CD4-positive, alpha-beta memory T cell (primary cell): ENCODE data around the gene C1orf232. TPM values are rescaled to one million over a fixed set of nuclear protein-coding genes. Genes with fewer than 3 reads are reported as not detected.

Experiments
- CTCF ChIA-PET: fragments of 350-600 bp; sonication (Branson Sonifier 250); formaldehyde crosslinking; loops from one replicate; lab custom pipeline; 2021; ENCODE audit warnings: inconsistent platforms; ENCODE audit not compliant: partially characterized antibody; lab: Charles Lee
- POLR2A ChIA-PET: fragments of 350-600 bp; sonication (Branson Sonifier 250); formaldehyde crosslinking; loops from one replicate; lab custom pipeline; 2021; ENCODE audit not compliant: partially characterized antibody; lab: Charles Lee
- DNase-seq, 5 donors: peaks; one replicate each; pipeline versions ENCODE4 v3.0.0 to v3.0.0-alpha.2; 2020 to 2022; ENCODE audit warnings: mixed read lengths in 1 of 5
- H3K27ac ChIP-seq: one replicate; pipeline ENCODE4 v1.7.0; 2013; ENCODE audit warnings: low read depth, low read length
- H3K27me3 ChIP-seq: 2 replicates; pipeline ENCODE4 v1.7.0; 2013; ENCODE audit warnings: mild to moderate bottlenecking, low read length, moderate library complexity; ENCODE audit not compliant: insufficient read depth
- H3K36me3 ChIP-seq: 2 replicates; pipeline ENCODE4 v1.7.0; 2013; ENCODE audit warnings: mild to moderate bottlenecking, low read length, moderate library complexity; ENCODE audit not compliant: insufficient read depth
- H3K4me1 ChIP-seq: 2 replicates; pipeline ENCODE4 v1.7.0; 2013; ENCODE audit warnings: mild to moderate bottlenecking, low read length, moderate library complexity; ENCODE audit not compliant: insufficient read depth
- H3K4me3 ChIP-seq, 2 donors: one replicate each; pipeline ENCODE4 v1.7.0; 2013; ENCODE audit warnings: low read length in 2 of 2, mild to moderate bottlenecking in 1 of 2
- H3K9me3 ChIP-seq, 2 donors: one replicate each; pipeline ENCODE4 v1.7.0; 2013; ENCODE audit warnings: low read length in 2 of 2, control low read depth in 1 of 2; ENCODE audit not compliant: control insufficient read depth in 1 of 2
- H3K27ac Mint-ChIP-seq, 7 donors: one replicate each; pipeline ENCODE4 v1.8.0; 2020 to 2021; ENCODE audit warnings: mixed read lengths in 7 of 7, mild to moderate bottlenecking in 6 of 7, inconsistent platforms in 3 of 7, moderate library complexity in 3 of 7
- H3K27me3 Mint-ChIP-seq, 2 donors: one replicate each; pipeline ENCODE4 v1.8.0; 2020 to 2021; ENCODE audit warnings: mixed read lengths in 2 of 2
- H3K36me3 Mint-ChIP-seq, 2 donors: one replicate each; pipeline ENCODE4 v1.8.0; 2020 to 2021; ENCODE audit warnings: mixed read lengths in 2 of 2, inconsistent platforms in 1 of 2, mild to moderate bottlenecking in 1 of 2
- H3K4me1 Mint-ChIP-seq, 4 donors: one replicate each; pipeline ENCODE4 v1.8.0; 2020 to 2021; ENCODE audit warnings: mixed read lengths in 4 of 4, mild to moderate bottlenecking in 1 of 4
- H3K4me3 Mint-ChIP-seq, 8 donors: one replicate each; pipeline ENCODE4 v1.8.0; 2020 to 2021; ENCODE audit warnings: mixed read lengths in 8 of 8, mild to moderate bottlenecking in 7 of 8, moderate library complexity in 6 of 8, inconsistent platforms in 3 of 8
- H3K9me3 Mint-ChIP-seq, 8 donors: one replicate each; pipeline ENCODE4 v1.8.0; 2020 to 2021; ENCODE audit warnings: mixed read lengths in 8 of 8, mild to moderate bottlenecking in 5 of 8, inconsistent platforms in 3 of 8, moderate library complexity in 1 of 8
- intact Hi-C: fragments of 100-400 bp; cut with micrococcal nuclease; formaldehyde crosslinking; loops from one replicate; pipeline ENCODE4 v1.15.1; 2023
- polyA plus RNA-seq, 2 donors: library from polyadenylated mRNA; unstranded; fragments of 300-500 nt; fragmentation: Illumina TruSeq; gene quantifications; one replicate each; pipeline ENCODE4 v1.2.3, GENCODE V29; 2021
- total RNA-seq, 2 experiments: library from RNA; stranded (reverse); gene quantifications; one replicate each; pipeline ENCODE4 v1.2.3, GENCODE V29; 2021

C1orf232 gene
- total and polyA plus RNA-seq, 4 experiments from 2014 or later: not detected

DNA sequence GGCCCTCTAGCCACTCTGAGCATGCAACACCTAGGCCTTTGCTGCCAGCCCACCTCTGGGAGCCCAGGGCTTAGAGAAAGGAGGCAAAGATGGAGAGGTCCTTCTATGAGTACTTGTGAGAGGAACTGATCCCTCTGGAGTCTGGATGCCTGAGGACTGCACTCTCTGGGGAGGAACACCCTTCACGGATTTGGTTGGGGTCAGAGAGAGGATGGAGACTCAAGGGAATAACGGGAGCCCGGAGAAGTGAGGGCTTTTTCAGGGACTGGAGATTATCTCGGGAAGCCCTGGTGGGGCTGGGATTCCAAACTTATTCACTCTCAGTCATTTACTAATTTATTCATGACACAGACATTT is 413 bp upstream of the C1orf232 start:
- ChIA-PET CTCF (interaction anchor here (0.6 to 10.3 kb wide), 36 partner anchors 9 to 301 kb away, joined by 3 to 167 read pairs (median 4); partner anchors contain the start of gene CEP85), POLR2A (interaction anchor here (0.6 to 4.2 kb wide), 10 partner anchors 14 to 263 kb away, joined by 3 to 40 read pairs (median 4); partner anchors contain the start of genes CEP85, DHDDS and PAFAH2)
- H3K27ac ChIP-seq: peak overlapping the region; percentile 85
- H3K4me3 Mint-ChIP-seq: peak overlapping the region; percentile 83 to 91 (median 88)
- no peaks in the 10 kb centered on the region for H3K9me3 Mint-ChIP-seq
- no peaks in the 10 kb centered on the region for H3K27me3 ChIP-seq
- intact Hi-C loops: loop anchor here (1.0 to 5.0 kb wide), 3 partner anchors 65 to 223 kb away; partner anchors contain the start of gene CEP85
- H3K4me1 ChIP-seq: peaks cover 23% of the 10 kb centered on the region
- no peaks in the 10 kb centered on the region for H3K36me3 ChIP-seq
- no peaks in the 10 kb centered on the region for H3K36me3 Mint-ChIP-seq
- peaks cover 4 to 25% (median 16%) of the 10 kb centered on the region in 4 donors for H3K4me1 Mint-ChIP-seq
- H3K4me3 ChIP-seq: peak overlapping the region in 1 of 2 donors; percentile 90
- H3K27me3 Mint-ChIP-seq: no peaks in the 10 kb centered on the region
- no peaks in the 10 kb centered on the region for H3K9me3 ChIP-seq
- peak overlapping the region in 6 of 7 donors; percentile 25 to 91 (median 76) for H3K27ac Mint-ChIP-seq
- DNase-seq: no peak

DNA sequence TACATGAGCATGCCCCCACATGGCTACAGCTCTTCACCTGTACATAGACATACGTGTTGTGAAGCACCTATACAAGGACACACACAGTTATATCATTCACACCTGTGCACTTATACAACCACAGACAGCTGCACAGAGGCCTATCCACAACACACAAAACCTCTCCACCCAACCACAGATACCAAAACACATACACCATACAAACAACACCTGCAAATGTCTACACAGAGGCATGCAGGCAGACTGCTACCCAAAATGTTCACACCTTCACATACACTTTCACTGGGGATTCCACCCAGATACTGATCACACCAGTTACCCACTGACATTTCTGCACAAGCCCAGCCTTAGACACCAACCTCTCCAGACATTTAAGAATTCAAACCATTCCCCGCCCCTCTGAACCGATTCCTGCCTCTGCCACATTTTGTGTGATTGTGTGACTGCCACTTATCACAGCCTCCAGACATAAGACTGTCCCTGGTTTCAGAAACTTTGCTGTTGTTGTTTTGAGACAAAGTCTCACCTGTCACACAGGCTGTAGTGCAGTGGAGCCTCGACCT is 2.0 kb downstream of the C1orf232 start:
- Mint-ChIP-seq H3K27ac (peak overlapping the region in 3 of 7 donors; percentile 51 to 73 (median 58)), H3K36me3 (no peaks in the 10 kb centered on the region), H3K9me3 (no peaks in the 10 kb centered on the region), H3K4me1 (peaks cover 8 to 35% (median 21%) of the 10 kb centered on the region in 4 donors), H3K27me3 (peaks cover 4 to 8% of the 10 kb centered on the region in 2 donors), H3K4me3 (peak overlapping the region in 1 of 8 donors; percentile 3)
- ChIA-PET CTCF (interaction anchor here (0.8 to 10.3 kb wide), 2 partner anchors 68 to 250 kb away, joined by 3 to 167 read pairs; partner anchors contain the start of gene CEP85), POLR2A (no interaction called here)
- Histone ChIP-seq H3K4me1 (peaks cover 36% of the 10 kb centered on the region), H3K27me3 (peaks cover 7% of the 10 kb centered on the region), H3K9me3 (no peaks in the 10 kb centered on the region), H3K27ac (no peak overlapping the region), H3K4me3 (no peak overlapping the region), H3K36me3 (no peaks in the 10 kb centered on the region)
- intact Hi-C loops: loop anchor here (5.0 kb wide), 2 partner anchors 156 to 226 kb away; no protein-coding TSS in a partner anchor
- no peak for DNase-seq

DNA sequence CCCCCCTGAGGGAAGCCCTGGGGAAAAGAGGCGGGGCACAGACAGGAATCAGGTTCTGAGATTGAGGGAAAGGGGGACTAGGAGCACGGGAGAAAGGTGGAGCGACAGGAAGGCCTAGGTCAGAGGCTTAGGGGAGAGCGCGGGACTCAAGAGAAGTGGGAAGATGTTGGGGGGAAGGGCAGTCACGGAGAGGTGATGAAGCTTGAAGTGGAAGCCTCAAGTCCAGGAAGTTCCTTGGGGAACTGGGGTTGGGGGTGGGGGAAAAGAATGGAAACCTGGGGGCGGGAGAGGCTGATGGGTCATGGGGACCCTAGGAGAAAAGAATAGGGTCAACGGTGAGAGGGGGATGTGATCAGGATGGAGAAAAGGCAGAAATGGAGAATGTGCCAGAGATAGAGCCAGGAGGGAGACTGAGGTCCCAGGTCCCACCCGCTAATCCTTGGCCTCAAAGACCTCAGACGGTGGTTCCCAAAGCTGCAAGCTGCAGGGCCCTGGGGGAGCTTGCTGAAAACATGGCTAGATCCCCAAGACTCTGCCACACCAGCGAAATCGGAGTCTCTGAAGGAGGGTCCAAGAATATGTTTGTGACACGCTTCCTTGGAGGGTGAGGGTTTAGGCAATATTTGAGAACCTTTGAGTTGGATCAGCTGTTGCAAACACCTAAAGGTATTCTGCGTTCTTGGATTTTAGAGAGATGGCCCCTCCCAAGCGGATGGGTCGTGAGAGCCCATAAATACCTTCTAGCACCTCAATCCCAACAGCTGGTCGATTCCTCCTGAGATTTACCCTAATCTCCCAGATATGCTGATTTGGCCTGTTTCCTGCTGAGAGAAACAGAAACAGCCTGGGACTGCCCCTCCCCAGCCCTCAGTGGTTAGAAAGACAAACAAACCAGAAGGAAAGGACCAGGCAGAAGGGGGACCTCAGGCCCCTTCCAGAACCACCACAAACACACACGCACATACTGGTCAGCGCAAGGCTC is 3.6 kb downstream of the C1orf232 start:
- H3K27me3 Mint-ChIP-seq: peaks cover 5 to 8% of the 10 kb centered on the region in 2 donors
- H3K4me3 Mint-ChIP-seq: peak overlapping the region; percentile 29 to 75 (median 62)
- no peak overlapping the region for H3K27ac ChIP-seq
- no peak overlapping the region for H3K27ac Mint-ChIP-seq
- peaks cover 4 to 22% (median 13%) of the 10 kb centered on the region in 4 donors for H3K4me1 Mint-ChIP-seq
- H3K9me3 Mint-ChIP-seq: no peaks in the 10 kb centered on the region
- H3K36me3 ChIP-seq: no peaks in the 10 kb centered on the region
- DNase-seq: no peak
- H3K4me1 ChIP-seq: peaks cover 22% of the 10 kb centered on the region
- intact Hi-C loops: loop anchor here (1.0 to 5.0 kb wide), 5 partner anchors 20 to 227 kb away; no protein-coding TSS in a partner anchor
- H3K36me3 Mint-ChIP-seq: no peaks in the 10 kb centered on the region
- H3K27me3 ChIP-seq: peaks cover 7% of the 10 kb centered on the region
- POLR2A ChIA-PET: no interaction called here
- H3K9me3 ChIP-seq: no peaks in the 10 kb centered on the region
- CTCF ChIA-PET: interaction anchor here (0.6 to 10.3 kb wide), 7 partner anchors 9 to 129 kb away, joined by 3 to 167 read pairs (median 3); partner anchors contain the start of gene CEP85
- no peak overlapping the region for H3K4me3 ChIP-seq

DNA sequence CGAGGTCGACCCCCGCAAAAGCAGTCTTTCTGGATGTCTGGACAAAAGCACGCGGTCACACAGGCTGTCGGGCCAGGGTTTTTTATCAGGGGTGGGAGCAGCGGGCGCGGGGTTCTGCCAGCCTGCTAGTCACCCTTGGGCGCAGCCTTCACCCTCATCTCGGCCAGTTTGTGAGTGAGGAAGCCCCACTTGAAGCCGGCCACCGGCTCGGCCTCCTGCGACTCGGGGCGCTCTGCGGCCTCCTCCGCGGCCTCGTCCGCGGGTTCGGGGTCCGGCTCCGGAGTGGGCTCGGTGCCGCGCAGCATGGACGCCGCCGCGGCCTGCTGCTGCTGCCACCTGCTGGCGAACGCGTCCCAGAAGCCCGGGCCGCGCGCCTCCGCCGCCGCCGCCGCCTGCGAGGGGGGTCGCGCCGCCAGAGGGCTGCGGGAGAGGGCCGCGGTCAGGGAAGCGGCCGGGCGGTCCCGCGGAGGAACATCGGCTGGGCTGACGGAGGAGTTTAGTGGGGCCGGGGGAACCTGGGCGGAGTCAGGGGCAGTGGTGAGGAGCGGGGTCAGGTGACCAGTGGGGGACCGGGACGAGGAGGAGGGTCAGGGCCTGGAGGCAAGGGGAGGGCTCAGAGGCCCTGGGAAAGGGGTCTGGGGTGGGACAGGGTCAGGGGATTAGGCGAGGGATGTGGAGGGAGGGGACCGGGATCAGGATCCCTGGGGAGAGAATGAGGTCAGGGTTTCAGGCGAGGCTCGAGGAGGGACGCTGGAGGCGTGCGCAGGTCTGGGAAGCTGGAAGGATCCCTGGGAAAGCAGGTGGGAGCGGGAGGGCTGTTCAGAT is 4.5 kb downstream of the C1orf232 start:
- H3K36me3 Mint-ChIP-seq: no peaks in the 10 kb centered on the region
- H3K27me3 Mint-ChIP-seq: peaks cover 5 to 15% of the 10 kb centered on the region in 2 donors
- H3K4me1 Mint-ChIP-seq: peaks cover 4 to 18% (median 10%) of the 10 kb centered on the region in 4 donors
- DNase-seq: peak in 4 of 5 donors; percentile 53 to 67 (median 56)
- no peaks in the 10 kb centered on the region for H3K9me3 Mint-ChIP-seq
- peaks cover 7% of the 10 kb centered on the region for H3K27me3 ChIP-seq
- peak overlapping the region; percentile 28 to 75 (median 65) for H3K4me3 Mint-ChIP-seq
- peak overlapping the region in 1 of 2 donors; percentile 24 for H3K4me3 ChIP-seq
- intact Hi-C loops: loop anchor here (1.0 kb wide), 3 partner anchors 19 to 129 kb away; no protein-coding TSS in a partner anchor
- no peak overlapping the region for H3K27ac ChIP-seq
- POLR2A ChIA-PET: no interaction called here
- H3K27ac Mint-ChIP-seq: peak overlapping the region in 1 of 7 donors; percentile 66
- H3K4me1 ChIP-seq: peaks cover 18% of the 10 kb centered on the region
- no peaks in the 10 kb centered on the region for H3K36me3 ChIP-seq
- CTCF ChIA-PET: interaction anchor here (0.7 to 10.3 kb wide), 16 partner anchors 10 to 301 kb away, joined by 3 to 167 read pairs (median 4); partner anchors contain the start of gene CEP85
- no peaks in the 10 kb centered on the region for H3K9me3 ChIP-seq

DNA sequence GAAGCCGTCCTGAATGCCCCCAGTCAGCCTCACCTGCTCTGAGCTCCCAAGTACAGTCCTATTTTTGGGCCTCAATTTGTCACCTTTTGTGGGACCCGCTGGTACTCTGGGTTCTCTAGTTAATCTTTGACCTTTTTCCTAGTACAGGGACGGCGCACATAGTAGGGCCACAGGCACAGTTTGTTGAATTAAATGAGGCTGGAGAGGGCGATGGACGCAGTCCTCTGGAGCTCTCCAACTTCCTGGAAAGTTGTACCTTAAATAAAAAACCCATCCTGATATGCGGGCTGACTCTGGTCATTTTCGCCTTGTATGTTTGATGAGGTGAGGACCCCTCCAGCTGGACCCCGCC is 5.1 kb downstream of the C1orf232 start:
- Mint-ChIP-seq H3K36me3 (no peaks in the 10 kb centered on the region), H3K4me1 (peaks cover 4 to 15% (median 10%) of the 10 kb centered on the region in 4 donors), H3K27ac (no peak overlapping the region), H3K9me3 (no peaks in the 10 kb centered on the region), H3K4me3 (peak overlapping the region; percentile 26 to 64 (median 42)), H3K27me3 (peaks cover 5 to 17% of the 10 kb centered on the region in 2 donors)
- Histone ChIP-seq H3K27ac (no peak overlapping the region), H3K9me3 (no peaks in the 10 kb centered on the region), H3K4me3 (peak overlapping the region in 1 of 2 donors; percentile 24), H3K36me3 (no peaks in the 10 kb centered on the region), H3K27me3 (peaks cover 7% of the 10 kb centered on the region), H3K4me1 (peaks cover 16% of the 10 kb centered on the region)
- intact Hi-C loops: loop anchor here (1.0 kb wide), 3 partner anchors 18 to 128 kb away; no protein-coding TSS in a partner anchor
- CTCF ChIA-PET: interaction anchor here (0.7 to 2.2 kb wide), 14 partner anchors 9 to 302 kb away, joined by 3 to 11 read pairs (median 4); partner anchors contain the start of gene CEP85
- no peak for DNase-seq
- POLR2A ChIA-PET: no interaction called here

DNA sequence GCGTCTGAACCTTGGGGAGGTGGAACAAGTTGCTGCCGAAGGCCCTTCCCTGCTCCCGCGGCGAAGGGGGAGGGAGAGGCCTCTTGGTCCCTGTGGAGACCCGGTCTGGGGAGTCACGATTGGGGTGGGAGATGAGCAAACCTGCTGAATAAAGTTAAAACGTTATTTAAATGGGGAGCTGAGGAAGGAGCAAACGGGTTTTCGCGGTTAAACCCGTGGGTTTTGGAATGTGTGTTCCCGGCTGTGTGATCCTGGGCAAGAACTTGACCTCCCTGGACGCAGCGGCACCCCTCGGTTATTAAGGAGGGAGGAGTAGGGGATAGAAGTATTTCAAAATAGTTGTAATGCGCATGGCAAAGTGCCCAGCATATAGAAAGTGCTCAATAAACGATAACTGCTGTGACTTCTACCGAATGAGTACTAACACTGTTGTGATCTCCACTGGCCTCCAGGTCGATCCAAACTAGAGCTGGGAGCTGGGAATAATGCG is 6.5 kb downstream of the C1orf232 start:
- peak overlapping the region; percentile 39 to 74 (median 58) for H3K4me3 Mint-ChIP-seq
- intact Hi-C loops: no loop called here
- Histone ChIP-seq H3K27ac (no peak overlapping the region), H3K9me3 (no peaks in the 10 kb centered on the region), H3K36me3 (no peaks in the 10 kb centered on the region), H3K27me3 (peaks cover 7% of the 10 kb centered on the region), H3K4me1 (peaks cover 16% of the 10 kb centered on the region), H3K4me3 (no peak overlapping the region)
- peaks cover 14 to 26% of the 10 kb centered on the region in 2 donors for H3K27me3 Mint-ChIP-seq
- ChIA-PET CTCF (interaction anchor here (0.6 to 2.2 kb wide), 4 partner anchors 10 to 52 kb away, joined by 3 to 11 read pairs (median 3); no protein-coding TSS in a partner anchor), POLR2A (no interaction called here)
- no peaks in the 10 kb centered on the region for H3K9me3 Mint-ChIP-seq
- DNase-seq: no peak
- H3K4me1 Mint-ChIP-seq: peaks cover 4 to 15% (median 10%) of the 10 kb centered on the region in 4 donors
- peak overlapping the region in 1 of 7 donors; percentile 68 for H3K27ac Mint-ChIP-seq
- no peaks in the 10 kb centered on the region for H3K36me3 Mint-ChIP-seq
